Activated T-helper 2 cell treated with anti-CD3 and anti-CD28 coated beads, Interferon-gamma antibody, Interleukin-2, Interleukin-4, amounts not matched to agents 10 μg/mL and 5 μg/mL and 100 μg/mL, durations not matched to agents 14 hours and 24 hours and 36 hours (primary cell): ENCODE results near the gene SLC16A7. TPM values are rescaled to one million over a fixed set of nuclear protein-coding genes. Genes with fewer than 3 reads are reported as not detected.
"Not testable (repeated sequence)": the region's sequence is repeated elsewhere in the genome, so short reads cannot be mapped to it uniquely, and the experiment has no call there.

Source experiments
- DNase-seq: peaks from one replicate; pipeline ENCODE4 v3.0.0; 2021; ENCODE audit warnings: low spot score
- H3K27ac Mint-ChIP-seq: one replicate; pipeline ENCODE4 v1.8.0; 2021; ENCODE audit warnings: mixed read lengths
- H3K27me3 Mint-ChIP-seq: one replicate; pipeline ENCODE4 v1.8.0; 2021; ENCODE audit warnings: low read depth, mixed read lengths
- H3K36me3 Mint-ChIP-seq: one replicate; pipeline ENCODE4 v1.8.0; 2021; ENCODE audit warnings: low read depth, mixed read lengths
- H3K4me1 Mint-ChIP-seq: one replicate; pipeline ENCODE4 v1.8.0; 2021; ENCODE audit warnings: low read depth, mixed read lengths
- H3K4me3 Mint-ChIP-seq: one replicate; pipeline ENCODE4 v1.8.0; 2021; ENCODE audit warnings: low read depth, mild to moderate bottlenecking, moderate library complexity, mixed read lengths
- H3K9me3 Mint-ChIP-seq: one replicate; pipeline ENCODE4 v1.8.0; 2021; ENCODE audit warnings: mixed read lengths
- intact Hi-C: fragments of 100-400 bp; cut with micrococcal nuclease; formaldehyde crosslinking; loops from one replicate; pipeline ENCODE4 v1.15.1; 2023
- total RNA-seq: library from RNA; stranded (reverse); gene quantifications from 2 replicates; pipeline ENCODE4 v1.2.3, GENCODE V29; 2022

SLC16A7 gene
- total RNA-seq, 1 donor from 2014 or later, result 29.1 TPM

DNA sequence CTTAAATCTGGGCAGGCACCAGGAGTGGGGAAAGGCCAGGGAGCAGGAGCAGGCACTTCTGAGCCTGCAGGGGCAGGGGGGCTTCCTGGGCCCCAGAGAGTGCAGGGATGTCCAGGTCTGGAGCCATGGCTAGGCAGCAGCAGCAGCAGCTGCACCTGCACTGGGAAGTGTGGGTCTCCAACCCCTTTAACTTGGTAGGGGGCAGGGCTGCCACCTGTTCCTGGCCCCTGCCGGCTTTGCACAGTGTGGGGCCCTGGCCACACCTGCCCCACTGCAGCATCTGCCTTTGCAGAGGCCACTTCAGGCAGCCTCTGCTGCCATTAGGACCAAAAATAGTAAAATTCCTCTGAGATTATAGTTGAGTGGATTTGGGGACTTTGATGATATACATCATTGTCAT, 138.5 kb downstream of the SLC16A7 start:
- H3K4me3 Mint-ChIP-seq, result no peak overlapping the region
- H3K4me1 Mint-ChIP-seq, result peaks cover 12% of the 10 kb centered on the region
- H3K36me3 Mint-ChIP-seq, result peaks cover 7% of the 10 kb centered on the region
- H3K27me3 Mint-ChIP-seq, result no peaks in the 10 kb centered on the region
- no peak overlapping the region for H3K27ac Mint-ChIP-seq
- no peak for DNase-seq
- intact Hi-C loops, result no loop called here
- H3K9me3 Mint-ChIP-seq, result no peaks in the 10 kb centered on the region

DNA sequence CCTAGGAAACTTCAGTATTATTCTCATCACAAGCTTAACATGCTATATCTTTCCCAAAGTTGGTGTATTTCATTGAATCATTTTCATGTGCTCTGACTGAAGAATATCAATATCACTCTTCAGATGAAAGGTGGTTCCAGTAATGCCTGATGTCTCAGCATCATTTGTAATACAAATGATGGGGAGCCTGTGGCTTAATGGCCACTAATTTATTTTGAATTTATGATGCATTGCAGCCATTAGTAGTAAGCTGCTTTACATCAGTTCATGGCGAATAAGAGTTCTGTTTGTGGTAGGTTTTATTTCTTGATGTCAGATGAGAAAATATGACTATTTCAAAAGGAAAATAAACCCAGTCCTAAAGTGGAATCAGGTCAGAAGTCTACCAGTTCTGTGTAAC, 139.4 kb downstream of the SLC16A7 start:
- peaks cover 12% of the 10 kb centered on the region for H3K4me1 Mint-ChIP-seq
- no peaks in the 10 kb centered on the region for H3K27me3 Mint-ChIP-seq
- DNase-seq, result no peak

DNA sequence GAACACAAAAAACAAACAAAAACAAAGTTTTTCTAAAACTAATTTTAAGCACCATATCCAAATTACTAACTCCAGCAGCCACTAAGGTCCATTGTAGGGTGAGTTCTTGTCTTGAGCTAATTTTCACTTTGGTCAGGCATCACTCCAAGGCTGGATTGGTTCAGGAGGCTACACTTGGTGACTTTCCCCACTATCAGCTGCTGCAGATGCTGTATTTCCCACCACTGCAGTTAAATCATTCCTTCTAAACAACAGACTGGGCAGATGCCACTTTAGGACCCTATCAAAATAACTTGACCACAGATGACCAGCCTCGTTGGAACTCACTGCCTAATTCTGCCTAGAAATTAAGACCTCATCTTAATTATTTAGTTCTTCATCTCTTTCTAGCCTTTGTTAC, 140.5 kb downstream of the SLC16A7 start:
- H3K36me3 Mint-ChIP-seq, result peaks cover 7% of the 10 kb centered on the region
- H3K27me3 Mint-ChIP-seq, result no peaks in the 10 kb centered on the region
- H3K9me3 Mint-ChIP-seq, result no peaks in the 10 kb centered on the region
- H3K27ac Mint-ChIP-seq, result no peak overlapping the region
- peaks cover 12% of the 10 kb centered on the region for H3K4me1 Mint-ChIP-seq
- no peak overlapping the region for H3K4me3 Mint-ChIP-seq
- DNase-seq, result no peak
- intact Hi-C loops, result no loop called here

More for the DNA sequence above, 139.4 kb downstream of the SLC16A7 start:
- H3K36me3 Mint-ChIP-seq, result peaks cover 7% of the 10 kb centered on the region
- no peaks in the 10 kb centered on the region for H3K9me3 Mint-ChIP-seq
- H3K4me3 Mint-ChIP-seq, result no peak overlapping the region
- H3K27ac Mint-ChIP-seq, result no peak overlapping the region
- intact Hi-C loops, result no loop called here

DNA sequence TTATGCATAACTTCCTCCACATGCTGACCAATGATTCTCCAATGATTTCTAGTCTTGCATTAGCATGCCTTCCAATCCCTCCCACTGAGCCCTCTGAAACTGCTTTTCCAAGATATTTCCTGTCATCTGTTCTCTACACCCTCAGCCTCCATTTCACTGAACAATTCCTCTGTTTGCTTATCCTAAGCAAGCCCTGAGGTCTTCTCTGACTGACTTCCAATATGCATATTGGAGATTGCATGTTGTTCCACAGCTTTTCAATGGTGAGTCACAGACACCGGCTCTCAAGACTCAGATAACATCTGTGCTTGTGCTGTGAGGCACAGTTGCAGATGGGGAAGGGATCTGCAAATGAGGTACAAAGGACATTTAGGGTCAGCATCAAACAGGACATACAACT, 141.0 kb downstream of the SLC16A7 start:
- intact Hi-C loops, result no loop called here

DNA sequence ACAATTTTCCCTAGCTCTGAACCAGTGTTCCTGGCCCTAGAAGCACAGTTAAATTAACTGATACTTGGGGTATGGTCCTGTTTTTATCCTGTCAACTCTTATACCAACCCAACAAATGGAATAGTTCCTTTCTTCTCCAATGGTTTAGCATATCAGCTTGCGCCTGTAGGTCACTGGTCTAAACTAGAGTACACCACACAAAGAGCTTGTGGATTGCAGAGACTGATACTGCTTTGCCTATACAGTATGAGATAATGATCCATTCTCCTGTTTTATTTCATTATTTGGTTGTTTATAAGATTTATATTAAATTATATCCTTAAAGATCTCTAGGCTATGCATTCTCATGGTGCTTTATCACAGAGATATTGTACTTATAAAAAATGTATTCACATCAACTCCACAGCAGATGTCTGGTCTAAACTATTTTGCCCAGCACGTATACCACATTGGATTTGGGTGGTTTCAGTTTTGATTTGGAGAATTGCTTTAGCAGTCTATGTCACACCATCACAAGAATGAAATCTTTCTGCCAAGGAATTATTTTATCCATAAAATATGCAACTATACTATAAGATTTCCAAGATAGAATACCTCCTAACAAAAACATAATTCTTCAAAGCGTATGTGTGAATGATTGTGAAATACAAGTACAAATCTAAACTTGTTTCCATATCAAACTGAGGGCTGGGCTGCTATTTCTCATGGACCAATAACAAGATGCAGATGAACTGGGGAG, 142.1 kb downstream of the SLC16A7 start:
- Mint-ChIP-seq H3K36me3 (peaks cover 9% of the 10 kb centered on the region), H3K9me3 (no peaks in the 10 kb centered on the region), H3K27me3 (no peaks in the 10 kb centered on the region), H3K4me3 (no peak overlapping the region), H3K4me1 (peaks cover 14% of the 10 kb centered on the region), H3K27ac (no peak overlapping the region)
- no peak for DNase-seq
- intact Hi-C loops, result no loop called here

More for the DNA sequence above, 141.0 kb downstream of the SLC16A7 start:
- Mint-ChIP-seq H3K36me3 (peaks cover 7% of the 10 kb centered on the region), H3K4me3 (no peak overlapping the region), H3K27me3 (no peaks in the 10 kb centered on the region), H3K9me3 (no peaks in the 10 kb centered on the region), H3K27ac (no peak overlapping the region), H3K4me1 (peaks cover 12% of the 10 kb centered on the region)
- DNase-seq, result no peak

DNA sequence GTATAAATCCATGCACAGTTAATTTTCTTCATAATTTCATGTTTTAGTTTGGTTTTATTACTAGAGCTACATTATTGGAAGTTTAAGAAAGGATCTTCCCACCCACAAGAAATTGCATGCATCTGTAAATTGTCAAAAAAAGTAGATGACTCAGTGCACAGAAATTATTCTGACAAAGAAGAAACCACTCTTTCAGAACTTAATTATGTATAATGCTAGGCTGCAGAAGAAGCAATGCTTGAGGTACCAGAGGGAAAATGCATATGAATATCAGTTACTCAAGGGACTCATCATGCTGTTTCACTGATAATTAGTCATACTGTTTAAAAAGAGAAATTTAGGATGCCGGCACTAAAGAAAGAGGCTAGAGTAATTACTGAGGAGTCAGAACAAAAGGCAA, 147.0 kb downstream of the SLC16A7 start:
- DNase-seq, result no peak
- H3K4me1 Mint-ChIP-seq, result peaks cover 5% of the 10 kb centered on the region
- intact Hi-C loops, result no loop called here
- H3K36me3 Mint-ChIP-seq, result peaks cover 23% of the 10 kb centered on the region
- no peak overlapping the region for H3K27ac Mint-ChIP-seq
- H3K9me3 Mint-ChIP-seq, result peaks cover 3% of the 10 kb centered on the region
- H3K27me3 Mint-ChIP-seq, result no peaks in the 10 kb centered on the region
- no peak overlapping the region for H3K4me3 Mint-ChIP-seq

DNA sequence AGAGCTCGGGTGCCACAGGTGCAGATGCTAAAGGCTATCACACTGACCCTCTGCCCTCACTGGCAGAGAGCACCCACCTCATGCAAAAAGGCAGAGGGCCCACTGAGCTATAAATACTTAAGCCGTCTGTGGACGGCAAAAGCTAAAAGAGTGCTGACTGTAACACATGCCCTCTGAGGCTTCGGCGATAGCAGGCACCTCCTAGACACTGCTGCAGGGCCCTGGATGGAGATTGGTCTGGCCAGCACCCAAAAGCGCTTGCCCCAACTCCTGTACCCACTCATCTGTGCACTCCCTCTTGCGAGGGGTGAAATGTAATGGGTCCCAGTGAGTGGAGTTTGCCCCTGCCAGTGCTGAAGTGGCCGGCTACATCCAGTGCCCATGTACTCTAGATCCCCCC, 148.7 kb downstream of the SLC16A7 start:
- no peak overlapping the region for H3K27ac Mint-ChIP-seq
- peaks cover 22% of the 10 kb centered on the region for H3K36me3 Mint-ChIP-seq
- H3K4me1 Mint-ChIP-seq, result peaks cover 2% of the 10 kb centered on the region
- H3K27me3 Mint-ChIP-seq, result no peaks in the 10 kb centered on the region
- H3K9me3 Mint-ChIP-seq, result peaks cover 12% of the 10 kb centered on the region
- H3K4me3 Mint-ChIP-seq, result no peak overlapping the region
- intact Hi-C loops, result no loop called here
- no peak for DNase-seq

DNA sequence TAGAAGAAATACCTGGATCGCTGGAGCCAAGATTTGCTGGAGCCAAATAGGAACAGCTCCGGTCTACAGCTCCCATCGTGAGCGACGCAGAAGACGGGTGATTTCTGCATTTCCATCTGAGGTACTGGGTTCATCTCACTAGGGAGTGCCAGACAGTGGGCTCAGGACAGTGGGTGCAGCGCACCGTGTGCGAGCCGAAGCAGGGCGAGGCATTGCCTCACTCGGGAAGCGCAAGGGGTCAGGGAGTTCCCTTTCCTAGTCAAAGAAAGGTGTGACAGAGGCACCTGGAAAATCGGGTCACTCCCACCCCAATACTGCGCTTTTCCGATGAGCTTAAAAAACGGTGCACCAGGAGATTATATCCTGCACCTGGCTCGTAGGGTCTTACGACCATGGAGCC, 155.3 kb downstream of the SLC16A7 start:
- intact Hi-C loops, H3K27me3 Mint-ChIP-seq, H3K27ac Mint-ChIP-seq, H3K4me1 Mint-ChIP-seq, DNase-seq, H3K4me3 Mint-ChIP-seq: not testable (repeated sequence)
- peaks cover 42% of the 10 kb centered on the region for H3K9me3 Mint-ChIP-seq
- H3K36me3 Mint-ChIP-seq, result peaks cover 18% of the 10 kb centered on the region

DNA sequence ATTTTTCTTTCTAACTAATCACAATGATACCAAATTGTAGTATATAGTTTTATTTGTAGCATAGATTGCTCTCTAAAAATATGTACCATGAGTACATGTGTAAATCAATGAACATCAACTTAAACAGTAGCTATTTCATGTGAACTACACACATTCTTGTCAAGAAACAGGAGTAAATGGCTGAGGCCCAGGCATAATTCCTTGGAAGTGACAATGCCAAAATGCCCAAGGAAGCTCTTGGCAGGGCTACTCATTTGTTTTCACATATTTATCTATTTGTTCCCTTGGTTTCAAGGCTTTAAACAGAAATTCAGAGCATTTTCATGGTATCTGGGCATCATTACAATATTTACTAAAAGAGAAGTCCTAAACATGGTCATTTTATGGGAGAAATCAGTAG, 165.7 kb downstream of the SLC16A7 start:
- H3K27ac Mint-ChIP-seq, result no peak overlapping the region
- H3K36me3 Mint-ChIP-seq, result peaks cover 3% of the 10 kb centered on the region
- H3K27me3 Mint-ChIP-seq, result no peaks in the 10 kb centered on the region
- H3K9me3 Mint-ChIP-seq, result no peaks in the 10 kb centered on the region
- H3K4me3 Mint-ChIP-seq, result no peak overlapping the region
- intact Hi-C loops, result no loop called here
- no peaks in the 10 kb centered on the region for H3K4me1 Mint-ChIP-seq
- no peak for DNase-seq

DNA sequence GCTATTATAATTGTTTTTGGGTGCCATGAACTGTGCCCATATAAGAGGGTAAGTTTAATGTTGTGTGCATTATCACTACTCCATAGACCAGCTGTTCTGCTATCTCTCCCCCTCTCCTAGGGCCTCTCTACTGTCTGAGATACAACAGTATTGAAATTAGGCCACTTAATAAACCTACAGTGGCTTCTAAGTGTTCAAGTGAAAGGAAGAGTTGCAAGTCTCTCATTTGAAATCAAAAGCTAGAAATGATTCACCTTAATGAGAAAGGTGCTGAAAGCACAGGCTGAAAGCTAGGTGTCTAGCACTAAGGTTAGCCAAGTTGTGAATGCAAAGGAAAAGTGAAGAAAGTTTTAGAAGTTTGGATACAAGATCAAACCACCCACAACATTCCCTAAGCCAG, 168.0 kb downstream of the SLC16A7 start:
- no peaks in the 10 kb centered on the region for H3K27me3 Mint-ChIP-seq
- intact Hi-C loops, result no loop called here

DNA sequence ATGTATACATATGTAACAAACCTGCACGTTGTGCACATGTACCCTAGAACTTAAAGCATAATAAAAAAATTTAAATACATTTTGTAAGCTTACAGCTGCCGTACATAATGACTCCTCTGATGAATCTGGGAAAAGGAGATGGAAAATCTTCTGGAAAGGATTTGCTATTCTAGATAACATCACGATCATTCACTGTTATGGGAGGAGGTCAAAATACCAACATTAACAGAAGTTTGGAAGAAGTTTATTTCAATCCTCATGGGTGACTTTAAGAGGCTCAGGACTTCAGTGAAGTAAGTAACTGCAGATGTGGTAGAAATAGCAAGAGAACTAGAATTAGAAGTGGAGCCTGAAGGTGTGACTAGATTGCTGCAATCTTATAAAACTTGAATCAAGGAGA, 172.2 kb downstream of the SLC16A7 start:
- Mint-ChIP-seq H3K27ac (no peak overlapping the region), H3K27me3 (no peaks in the 10 kb centered on the region), H3K4me3 (no peak overlapping the region), H3K36me3 (peaks cover 3% of the 10 kb centered on the region), H3K4me1 (no peaks in the 10 kb centered on the region), H3K9me3 (peaks cover 9% of the 10 kb centered on the region)
- intact Hi-C loops, result no loop called here
- no peak for DNase-seq

More for the DNA sequence above, 168.0 kb downstream of the SLC16A7 start:
- Mint-ChIP-seq H3K4me3 (no peak overlapping the region), H3K9me3 (peaks cover 9% of the 10 kb centered on the region), H3K4me1 (no peaks in the 10 kb centered on the region), H3K27ac (no peak overlapping the region), H3K36me3 (peaks cover 3% of the 10 kb centered on the region)
- no peak for DNase-seq

DNA sequence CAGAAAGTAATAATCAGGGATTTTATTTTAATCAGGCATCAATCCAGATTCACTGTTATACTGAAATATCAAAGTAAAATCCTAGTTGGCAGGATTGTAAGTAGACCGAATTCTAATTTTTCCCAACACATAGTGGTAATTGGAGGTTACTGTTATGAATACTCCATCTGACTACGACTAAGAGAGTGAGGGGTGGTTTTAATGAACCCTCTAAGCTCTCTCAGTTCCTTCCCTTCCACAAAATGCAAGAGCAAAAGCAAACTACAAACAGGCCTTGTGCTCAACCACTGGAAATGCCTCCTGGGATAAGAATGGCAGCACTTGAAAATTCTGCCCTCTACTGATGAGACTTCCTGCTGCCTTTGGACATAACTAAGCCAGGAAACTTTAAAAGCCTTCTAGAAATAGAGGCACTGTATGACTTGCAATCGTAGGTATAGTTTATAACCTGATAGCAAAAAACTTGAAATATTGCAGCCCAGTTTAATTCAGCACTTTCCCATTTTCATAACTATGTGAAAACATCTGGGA, 184.8 kb downstream of the SLC16A7 start:
- H3K27me3 Mint-ChIP-seq, result no peaks in the 10 kb centered on the region
- intact Hi-C loops, result no loop called here
- H3K9me3 Mint-ChIP-seq, result no peaks in the 10 kb centered on the region
- peaks cover 4% of the 10 kb centered on the region for H3K4me1 Mint-ChIP-seq
- no peak for DNase-seq
- no peak overlapping the region for H3K4me3 Mint-ChIP-seq
- H3K27ac Mint-ChIP-seq, result no peak overlapping the region
- H3K36me3 Mint-ChIP-seq, result peaks cover 13% of the 10 kb centered on the region

DNA sequence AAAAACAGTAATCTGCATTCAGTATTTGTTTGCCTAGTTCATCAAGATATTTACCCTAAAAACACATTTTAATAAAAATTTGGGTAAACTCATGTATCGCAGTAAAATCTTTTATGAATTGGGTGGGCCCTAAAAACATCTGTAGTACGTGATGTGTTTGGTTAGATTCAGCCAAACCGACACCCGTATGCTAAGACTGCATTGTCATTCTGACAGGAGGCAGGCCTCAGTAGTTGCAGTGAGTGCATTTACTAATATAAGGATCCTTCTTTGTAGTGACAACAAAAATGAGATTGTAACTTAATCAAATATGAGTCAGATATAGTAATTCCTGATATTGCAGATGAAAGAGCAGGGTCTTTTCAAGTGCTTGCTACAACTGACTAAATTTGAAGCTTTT, 191.8 kb downstream of the SLC16A7 start:
- no peak for DNase-seq
- intact Hi-C loops, result no loop called here
- Mint-ChIP-seq H3K4me3 (no peak overlapping the region), H3K36me3 (peaks cover 2% of the 10 kb centered on the region), H3K27me3 (no peaks in the 10 kb centered on the region), H3K9me3 (peaks cover 5% of the 10 kb centered on the region), H3K4me1 (no peaks in the 10 kb centered on the region), H3K27ac (no peak overlapping the region)
